Mesenchymal stem cell (in vitro differentiated cells and primary cell): ENCODE measurements around the gene ZCCHC3.
A peak's percentile ranks its signal among the peaks of the same experiment; 100 is the strongest.

Source experiments
- DNase-seq: peaks from one replicate; pipeline ENCODE4 v3.0.0-alpha.2; 2013
- H2AFZ ChIP-seq: one replicate; pipeline ENCODE4 v1.6.1; 2013; ENCODE audit warnings: low read depth, mild to moderate bottlenecking, control low read depth, inconsistent platforms, low read length, moderate library complexity
- H2AK5ac ChIP-seq: 2 replicates; pipeline ENCODE4 v1.6.1; 2013; ENCODE audit warnings: low read length, moderate library complexity, mild to moderate bottlenecking, inconsistent platforms; ENCODE audit not compliant: severe bottlenecking
- H2BK120ac ChIP-seq: one replicate; pipeline ENCODE4 v1.6.1; 2013; ENCODE audit warnings: low read depth, mild to moderate bottlenecking, inconsistent platforms, low read length, moderate library complexity
- H2BK12ac ChIP-seq, 2 experiments: one replicate each; pipeline ENCODE4 v1.6.1; 2013; ENCODE audit warnings: inconsistent platforms in 2 of 2, low read length in 2 of 2, mild to moderate bottlenecking in 2 of 2, moderate library complexity in 2 of 2, control low read depth in 1 of 2
- H2BK15ac ChIP-seq: one replicate; pipeline ENCODE4 v1.6.1; 2013; ENCODE audit warnings: mild to moderate bottlenecking, low read depth, inconsistent platforms; ENCODE audit not compliant: poor library complexity, severe bottlenecking
- H2BK5ac ChIP-seq: 2 replicates; pipeline ENCODE4 v1.6.1; 2013; ENCODE audit warnings: low read depth, mild to moderate bottlenecking, low read length, control low read depth, inconsistent platforms; ENCODE audit not compliant: poor library complexity, severe bottlenecking
- H3K14ac ChIP-seq, 2 experiments: one replicate each; pipeline ENCODE4 v1.6.1; 2013; ENCODE audit warnings: inconsistent platforms in 2 of 2, low read length in 2 of 2, control low read depth in 1 of 2, mild to moderate bottlenecking in 1 of 2, moderate library complexity in 1 of 2
- H3K18ac ChIP-seq, 2 experiments: one replicate each; pipeline ENCODE4 v1.6.1; 2013; ENCODE audit warnings: inconsistent platforms in 2 of 2, low read length in 2 of 2, control low read depth in 1 of 2, low read depth in 1 of 2, mild to moderate bottlenecking in 1 of 2
- H3K23ac ChIP-seq, 2 experiments: one replicate each; pipeline ENCODE4 v1.6.1; 2013; ENCODE audit warnings: inconsistent platforms in 2 of 2, low read length in 2 of 2, mild to moderate bottlenecking in 2 of 2, moderate library complexity in 2 of 2, control low read depth in 1 of 2
- H3K27ac ChIP-seq: 2 replicates; pipeline ENCODE4 v1.5.1; 2013; ENCODE audit warnings: mild to moderate bottlenecking, moderate library complexity, low read length, control low read depth, inconsistent platforms; ENCODE audit not compliant: poor library complexity, severe bottlenecking
- H3K27me3 ChIP-seq, 2 experiments: 2 replicates each; pipeline versions ENCODE4 v1.6.1 to v1.7.0; 2013; ENCODE audit warnings: low read length in 2 of 2, mild to moderate bottlenecking in 2 of 2, moderate library complexity in 2 of 2, control low read depth in 1 of 2, inconsistent platforms in 1 of 2; ENCODE audit not compliant: control insufficient read depth in 1 of 2, insufficient read depth in 1 of 2
- H3K36me3 ChIP-seq, 2 experiments: 2 replicates each; pipeline versions ENCODE4 v1.6.1 to v1.7.0; 2013; ENCODE audit warnings: low read length in 2 of 2, control low read depth in 1 of 2, inconsistent platforms in 1 of 2, low read depth in 1 of 2, mild to moderate bottlenecking in 1 of 2; ENCODE audit not compliant: insufficient read depth in 2 of 2, control insufficient read depth in 1 of 2
- H3K4ac ChIP-seq, 2 experiments: one replicate each; pipeline ENCODE4 v1.6.1; 2013; ENCODE audit warnings: inconsistent platforms in 2 of 2, low read length in 2 of 2, mild to moderate bottlenecking in 2 of 2, moderate library complexity in 2 of 2, control low read depth in 1 of 2, low read depth in 1 of 2
- H3K4me1 ChIP-seq: 2 replicates; pipeline ENCODE4 v1.6.1; 2013; ENCODE audit warnings: low read depth, low read length, control low read depth; ENCODE audit not compliant: control insufficient read depth, insufficient read depth
- H3K4me2 ChIP-seq: 2 replicates; pipeline ENCODE4 v1.6.1; 2013; ENCODE audit warnings: low read length, mild to moderate bottlenecking, inconsistent platforms; ENCODE audit not compliant: poor library complexity, severe bottlenecking
- H3K4me3 ChIP-seq, 2 experiments: 2 replicates each; pipeline versions ENCODE4 v1.5.1 to v1.7.0; 2013; ENCODE audit warnings: low read length in 2 of 2, mild to moderate bottlenecking in 2 of 2, control low read depth in 1 of 2, low read depth in 1 of 2; ENCODE audit not compliant: insufficient read depth in 1 of 2
- H3K79me1 ChIP-seq: replicated peaks from 2 replicates; pipeline ENCODE4 v1.6.1; 2013; ENCODE audit warnings: mild to moderate bottlenecking, control low read depth, low read length, inconsistent platforms; ENCODE audit not compliant: poor library complexity, severe bottlenecking
- H3K9ac ChIP-seq: 2 replicates; pipeline ENCODE4 v1.7.0; 2013; ENCODE audit warnings: mild to moderate bottlenecking, low read length, moderate library complexity
- H3K9me3 ChIP-seq: 2 replicates; pipeline ENCODE4 v1.7.0; 2013; ENCODE audit warnings: mild to moderate bottlenecking, low read length; ENCODE audit not compliant: control insufficient read depth
- H4K8ac ChIP-seq: one replicate; pipeline ENCODE4 v1.6.1; 2013; ENCODE audit warnings: inconsistent platforms, mild to moderate bottlenecking, low read length, moderate library complexity
- H4K91ac ChIP-seq: one replicate; pipeline ENCODE4 v1.6.1; 2013; ENCODE audit warnings: mild to moderate bottlenecking, low read length, inconsistent platforms
- WGBS: methylation state at CpG from one replicate; pipeline ENCODE4 v1.1.7; 2013; ENCODE audit warnings: mixed read lengths; 5-methylcytosine and 5-hydroxymethylcytosine counted together

The ZCCHC3 gene

DNA sequence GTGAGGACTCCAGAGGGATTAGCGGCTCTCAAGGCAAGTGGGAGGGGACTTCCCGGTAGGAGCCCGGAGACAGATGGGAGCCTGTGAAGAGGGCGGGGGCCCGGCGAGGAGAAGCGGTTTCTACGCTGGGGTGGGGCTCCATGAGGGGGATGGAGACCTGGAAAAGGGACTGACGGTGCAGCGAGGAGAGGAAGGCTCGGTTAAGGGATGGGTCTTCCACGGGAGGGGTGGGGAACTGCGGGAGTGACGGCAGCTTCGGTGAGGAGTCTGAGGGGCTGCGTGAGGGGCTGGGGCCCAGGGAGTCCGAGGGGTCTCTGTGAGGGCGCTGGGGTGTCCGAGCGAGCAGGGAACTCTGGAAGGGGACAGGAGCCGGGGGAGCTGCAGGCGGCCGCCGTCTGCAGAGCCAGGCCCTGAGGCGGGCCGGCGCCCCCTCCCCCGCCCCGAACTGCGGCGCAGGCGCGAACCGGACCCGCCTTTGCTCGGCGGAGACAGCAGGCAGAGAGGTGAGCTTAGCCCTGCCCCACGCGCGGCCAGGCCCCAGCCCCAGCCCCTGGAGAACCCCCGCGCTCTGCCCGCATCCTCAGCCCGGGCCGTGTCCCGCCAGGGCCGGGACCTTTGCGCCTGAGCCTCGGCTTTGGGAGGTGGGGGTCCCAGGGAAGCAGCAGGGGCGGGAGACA, 49.4 kb downstream of the ZCCHC3 start, which contains the start of gene NRSN2:
Gene NRSN2 (plus strand): TSS at position 472 of the 677 bp plus-strand sequence. CDS start 2,533 bp downstream, outside the sequence.
- peaks cover 7% of the 10 kb centered on the region for H3K4me1 ChIP-seq
- peaks cover 7 to 31% of the 10 kb centered on the region in 2 experiments for H3K36me3 ChIP-seq
- peak within 1 kb of the TSS; percentile 96 for H3K9ac ChIP-seq
- peak within 1 kb of the TSS; percentile 59 to 97 for H2BK12ac ChIP-seq
- H3K14ac ChIP-seq, result peak within 1 kb of the TSS in 1 of 2 experiments; percentile 99
- peak within 1 kb of the TSS; percentile 93 to 98 for H3K4ac ChIP-seq
- H2BK120ac ChIP-seq, result peak within 1 kb of the TSS; percentile 69
- peak within 1 kb of the TSS; percentile 98 for H3K27ac ChIP-seq
- peaks cover 25% of the 10 kb centered on the region for H3K79me1 ChIP-seq
- H3K23ac ChIP-seq, result peak within 1 kb of the TSS; percentile 46 to 96
- peak within 1 kb of the TSS; percentile 46 for H2AFZ ChIP-seq
- H2BK5ac ChIP-seq, result peak within 1 kb of the TSS; percentile 91
- H3K4me2 ChIP-seq, result peak within 1 kb of the TSS; percentile 98
- H2BK15ac ChIP-seq, result peak within 1 kb of the TSS; percentile 90
- peak within 1 kb of the TSS; percentile 73 to 85 for H3K4me3 ChIP-seq
- H2AK5ac ChIP-seq, result peak within 1 kb of the TSS; percentile 35
- WGBS, result 2% methylated on average over 38 of the region's 50 CpGs
- H4K91ac ChIP-seq, result peak within 1 kb of the TSS; percentile 99
- DNase-seq, result peak; percentile 87
- H3K27me3 ChIP-seq, result no peaks in the 10 kb centered on the region
- H3K9me3 ChIP-seq, result peaks cover 24% of the 10 kb centered on the region
- peak within 1 kb of the TSS; percentile 99 for H4K8ac ChIP-seq
- peak within 1 kb of the TSS; percentile 99 for H3K18ac ChIP-seq

DNA sequence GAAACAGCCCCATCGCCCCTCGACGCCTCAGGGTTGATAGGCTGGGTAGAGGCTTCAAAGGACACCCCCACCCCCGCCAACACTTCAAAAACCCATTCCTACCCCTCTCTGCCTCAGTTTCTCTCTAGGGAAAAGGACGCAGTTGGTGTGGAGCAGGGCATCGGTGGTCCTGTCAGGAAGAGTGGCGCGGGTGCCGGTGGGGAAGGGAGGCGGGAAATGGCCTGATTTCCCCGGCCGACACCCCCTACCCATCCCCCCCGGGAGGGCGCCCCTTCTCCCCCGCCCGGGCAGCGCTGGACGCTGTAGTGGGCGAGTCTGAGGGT, 49.9 kb downstream of the ZCCHC3 start:
- Histone ChIP-seq H3K9ac (peak overlapping the region; percentile 96), H2BK120ac (peak overlapping the region; percentile 69), H3K36me3 (peaks cover 7 to 36% of the 10 kb centered on the region in 2 experiments), H2AFZ (no peak overlapping the region), H2BK15ac (no peak overlapping the region), H2BK5ac (peak overlapping the region; percentile 2), H3K27me3 (no peaks in the 10 kb centered on the region), H4K91ac (peak overlapping the region; percentile 12), H3K4me1 (peaks cover 7% of the 10 kb centered on the region), H3K9me3 (peaks cover 19% of the 10 kb centered on the region), H3K79me1 (peaks cover 25% of the 10 kb centered on the region), H4K8ac (peak overlapping the region; percentile 89), H3K23ac (peak overlapping the region; percentile 3 to 46), H3K14ac (peak overlapping the region in 1 of 2 experiments; percentile 95), H3K27ac (peak overlapping the region; percentile 74), H3K18ac (peak overlapping the region; percentile 99), H3K4me3 (peak overlapping the region; percentile 73 to 85), H3K4me2 (peak overlapping the region; percentile 98), H2BK12ac (peak overlapping the region; percentile 7 to 59), H2AK5ac (no peak overlapping the region), H3K4ac (peak overlapping the region; percentile 93 to 98)
- no CpG with 5 or more reads among the region's 19 CpGs for WGBS
- no peak for DNase-seq

DNA sequence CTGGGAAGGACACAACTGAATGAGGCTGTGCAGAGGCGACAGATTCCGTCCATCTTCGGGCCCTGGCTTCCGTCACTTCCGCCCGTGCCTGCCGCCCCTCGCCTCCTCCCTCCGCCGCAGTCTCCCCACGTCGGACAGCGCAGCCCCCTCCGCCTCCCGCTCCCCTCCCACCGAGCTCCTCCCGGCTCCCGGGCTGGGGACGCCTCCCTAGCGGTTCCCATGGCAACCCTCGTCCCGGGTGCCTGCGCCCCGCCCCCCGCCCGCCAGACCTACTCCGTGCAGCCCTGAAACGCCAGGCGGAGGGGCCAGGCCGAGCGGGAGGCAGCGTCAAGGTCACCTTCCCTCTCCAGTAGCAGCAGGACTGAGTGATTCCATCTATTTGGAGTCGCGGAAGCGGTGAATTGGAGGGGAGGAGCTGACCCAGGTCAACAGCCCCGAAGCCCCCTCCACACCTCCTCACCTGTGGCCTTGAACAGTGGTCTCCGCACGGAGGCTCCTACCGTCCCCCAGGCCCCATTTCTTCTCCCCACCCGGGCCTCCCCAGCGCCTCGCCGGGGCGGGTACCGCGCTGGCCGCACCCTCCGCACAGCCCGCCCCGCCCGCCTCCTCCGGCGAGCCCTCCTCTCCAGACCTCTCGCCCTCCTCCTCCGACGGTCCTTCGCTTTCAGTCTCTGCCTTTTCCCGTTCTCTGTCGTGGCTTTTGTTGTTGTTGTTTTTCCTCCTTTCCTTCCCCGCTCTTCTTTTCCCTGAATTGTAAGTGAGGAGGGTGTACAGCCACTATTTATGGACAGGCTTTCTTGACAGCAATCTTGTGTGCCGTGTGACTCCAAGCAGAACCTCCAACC, 50.5 kb downstream of the ZCCHC3 start:
- peak overlapping the region; percentile 69 for H2BK120ac ChIP-seq
- peak overlapping the region; percentile 65 for H2BK15ac ChIP-seq
- peak overlapping the region; percentile 5 for H2AFZ ChIP-seq
- peak overlapping the region; percentile 96 for H3K9ac ChIP-seq
- H2AK5ac ChIP-seq, result no peak overlapping the region
- peaks cover 10 to 41% of the 10 kb centered on the region in 2 experiments for H3K36me3 ChIP-seq
- peaks cover 15% of the 10 kb centered on the region for H3K9me3 ChIP-seq
- H4K8ac ChIP-seq, result peak overlapping the region; percentile 92
- peak overlapping the region in 1 of 2 experiments; percentile 98 for H3K4ac ChIP-seq
- peak overlapping the region; percentile 37 for H2BK5ac ChIP-seq
- H3K4me1 ChIP-seq, result peaks cover 7% of the 10 kb centered on the region
- peak; percentile 98 for DNase-seq
- H3K79me1 ChIP-seq, result peaks cover 25% of the 10 kb centered on the region
- H3K23ac ChIP-seq, result no peak overlapping the region
- under 1% methylated on average over 42 of the region's 61 CpGs for WGBS
- H3K4me3 ChIP-seq, result peak overlapping the region; percentile 73 to 85
- peak overlapping the region; percentile 37 to 67 for H2BK12ac ChIP-seq
- peak overlapping the region in 1 of 2 experiments; percentile 45 for H3K14ac ChIP-seq
- peak overlapping the region; percentile 96 for H3K27ac ChIP-seq
- no peaks in the 10 kb centered on the region for H3K27me3 ChIP-seq
- H3K4me2 ChIP-seq, result peak overlapping the region; percentile 98
- peak overlapping the region; percentile 90 for H4K91ac ChIP-seq
- peak overlapping the region; percentile 99 for H3K18ac ChIP-seq
